ENCODE results near the gene RIC1.

Gene RIC1

GRCh38 chr9:5684101-5684500 is 55.2 kb downstream of the RIC1 start:
- CTCF ChIA-PET, result no interaction called here
- POLR2A ChIA-PET, result no interaction called here
- DNase-seq (ENCODE audit: extremely low spot score), result no peak
- TF ChIP-seq ELF4 (IDR thresholded peaks at IDR 0.05) (no peak), SP1 (IDR thresholded peaks at IDR 0.05) (no peak), FOXA1 (IDR thresholded peaks at IDR 0.05) (no peak)

GRCh38 chr9:5688109-5688508 is 59.2 kb downstream of the RIC1 start:
- ChIA-PET POLR2A (no interaction called here), CTCF (no interaction called here)
- DNase-seq (ENCODE audit: extremely low spot score), result no peak
- no peak for TF ChIP-seq LEF1 (IDR thresholded peaks at IDR 0.05; ENCODE audit: borderline replicate concordance)
- TF ChIP-seq FOXM1 (IDR thresholded peaks at IDR 0.05; ENCODE audit: borderline replicate concordance), result no peak
- TF ChIP-seq PKNOX1 (IDR thresholded peaks at IDR 0.05), result no peak
- no peak for TF ChIP-seq BHLHE40 (IDR thresholded peaks at IDR 0.05; ENCODE audit: borderline replicate concordance)
- no peak for TF ChIP-seq L3MBTL2 (conservative IDR thresholded peaks at IDR 0.05)
- TF ChIP-seq SUZ12 (IDR thresholded peaks at IDR 0.05), result no peak
- no peak for TF ChIP-seq FOXA1 (IDR thresholded peaks at IDR 0.05)
- no peak for TF ChIP-seq NFRKB (IDR thresholded peaks at IDR 0.05)
- no peak for TF ChIP-seq FOXK2 (IDR thresholded peaks at IDR 0.05)
- no peak for TF ChIP-seq CTBP1 (IDR thresholded peaks at IDR 0.05; ENCODE audit: borderline replicate concordance)

GRCh38 chr9:5690278-5690677 is 61.4 kb downstream of the RIC1 start:
- ChIA-PET POLR2A (no interaction called here), CTCF (no interaction called here)

GRCh38 chr9:5695860-5696259 is 67.0 kb downstream of the RIC1 start:
- ChIA-PET POLR2A (no interaction called here), CTCF (no interaction called here)
- no peak for TF ChIP-seq PKNOX1 (IDR thresholded peaks at IDR 0.05)
- no peak for TF ChIP-seq HDGF (IDR thresholded peaks at IDR 0.05; ENCODE audit: borderline replicate concordance)
- no peak for TF ChIP-seq FOXM1 (IDR thresholded peaks at IDR 0.05; ENCODE audit: borderline replicate concordance)
- no peak for TF ChIP-seq L3MBTL2 (conservative IDR thresholded peaks at IDR 0.05)
- no peak for TF ChIP-seq ELF4 (IDR thresholded peaks at IDR 0.05)
- TF ChIP-seq FOXK2 (IDR thresholded peaks at IDR 0.05), result no peak
- TF ChIP-seq ZNF384 (IDR thresholded peaks at IDR 0.05), result no peak
- no peak for TF ChIP-seq LEF1 (IDR thresholded peaks at IDR 0.05; ENCODE audit: borderline replicate concordance)
- TF ChIP-seq TARDBP (IDR thresholded peaks at IDR 0.05), result no peak
- no peak for TF ChIP-seq NFRKB (IDR thresholded peaks at IDR 0.05)
- DNase-seq (ENCODE audit: extremely low spot score), result no peak

More at GRCh38 chr9:5690278-5690677, 61.4 kb downstream of the RIC1 start:
- TF ChIP-seq CTBP1 (IDR thresholded peaks at IDR 0.05; ENCODE audit: borderline replicate concordance) (no peak), ZNF384 (IDR thresholded peaks at IDR 0.05) (no peak), BHLHE40 (IDR thresholded peaks at IDR 0.05; ENCODE audit: borderline replicate concordance) (no peak), FOXA1 (IDR thresholded peaks at IDR 0.05) (no peak), SP1 (IDR thresholded peaks at IDR 0.05) (no peak), FOXM1 (IDR thresholded peaks at IDR 0.05; ENCODE audit: borderline replicate concordance) (no peak), HDGF (IDR thresholded peaks at IDR 0.05; ENCODE audit: borderline replicate concordance) (no peak), PKNOX1 (IDR thresholded peaks at IDR 0.05) (no peak), L3MBTL2 (conservative IDR thresholded peaks at IDR 0.05) (no peak), TARDBP (IDR thresholded peaks at IDR 0.05) (no peak), SUZ12 (IDR thresholded peaks at IDR 0.05) (no peak), FOXK2 (IDR thresholded peaks at IDR 0.05) (no peak)
- no peak for DNase-seq (ENCODE audit: extremely low spot score)

GRCh38 chr9:5696884-5697283 is 68.0 kb downstream of the RIC1 start:
- ChIA-PET CTCF (no interaction called here), POLR2A (no interaction called here)
- TF ChIP-seq HDGF (IDR thresholded peaks at IDR 0.05; ENCODE audit: borderline replicate concordance) (no peak), SP1 (IDR thresholded peaks at IDR 0.05) (no peak), FOXA1 (IDR thresholded peaks at IDR 0.05) (no peak), TARDBP (IDR thresholded peaks at IDR 0.05) (no peak), PKNOX1 (IDR thresholded peaks at IDR 0.05) (no peak), BHLHE40 (IDR thresholded peaks at IDR 0.05; ENCODE audit: borderline replicate concordance) (no peak), SUZ12 (IDR thresholded peaks at IDR 0.05) (no peak), NFRKB (IDR thresholded peaks at IDR 0.05) (no peak), L3MBTL2 (conservative IDR thresholded peaks at IDR 0.05) (no peak), LEF1 (IDR thresholded peaks at IDR 0.05; ENCODE audit: borderline replicate concordance) (no peak), ARNT (IDR thresholded peaks at IDR 0.05) (no peak), ELF4 (IDR thresholded peaks at IDR 0.05) (no peak), FOXK2 (IDR thresholded peaks at IDR 0.05) (no peak)
- DNase-seq (ENCODE audit: extremely low spot score), result no peak

GRCh38 chr9:5698004-5698403 is 69.1 kb downstream of the RIC1 start:
- POLR2A ChIA-PET, result no interaction called here
- CTCF ChIA-PET, result no interaction called here
- TF ChIP-seq NFRKB (IDR thresholded peaks at IDR 0.05) (no peak), TARDBP (IDR thresholded peaks at IDR 0.05) (no peak), ZNF384 (IDR thresholded peaks at IDR 0.05) (no peak), CTBP1 (IDR thresholded peaks at IDR 0.05; ENCODE audit: borderline replicate concordance) (no peak), ELF4 (IDR thresholded peaks at IDR 0.05) (no peak), ARNT (IDR thresholded peaks at IDR 0.05) (no peak), FOXA1 (IDR thresholded peaks at IDR 0.05) (no peak), FOXM1 (IDR thresholded peaks at IDR 0.05; ENCODE audit: borderline replicate concordance) (no peak), SUZ12 (IDR thresholded peaks at IDR 0.05) (no peak), LEF1 (IDR thresholded peaks at IDR 0.05; ENCODE audit: borderline replicate concordance) (no peak), L3MBTL2 (conservative IDR thresholded peaks at IDR 0.05) (no peak)
- DNase-seq (ENCODE audit: extremely low spot score), result no peak

Data from HEK293T (cell line).